Measurements from ENCODE around the gene APOB. TPM values are rescaled to one million over a fixed set of nuclear protein-coding genes. Genes with fewer than 3 reads are reported as not detected.

Gene APOB
- total and polyA plus RNA-seq, 2 of the 13 experiments (the other 11 are each of a cell fraction or from before 2014, with no cell fraction given): 1,569 to 2,515 TPM

DNA sequence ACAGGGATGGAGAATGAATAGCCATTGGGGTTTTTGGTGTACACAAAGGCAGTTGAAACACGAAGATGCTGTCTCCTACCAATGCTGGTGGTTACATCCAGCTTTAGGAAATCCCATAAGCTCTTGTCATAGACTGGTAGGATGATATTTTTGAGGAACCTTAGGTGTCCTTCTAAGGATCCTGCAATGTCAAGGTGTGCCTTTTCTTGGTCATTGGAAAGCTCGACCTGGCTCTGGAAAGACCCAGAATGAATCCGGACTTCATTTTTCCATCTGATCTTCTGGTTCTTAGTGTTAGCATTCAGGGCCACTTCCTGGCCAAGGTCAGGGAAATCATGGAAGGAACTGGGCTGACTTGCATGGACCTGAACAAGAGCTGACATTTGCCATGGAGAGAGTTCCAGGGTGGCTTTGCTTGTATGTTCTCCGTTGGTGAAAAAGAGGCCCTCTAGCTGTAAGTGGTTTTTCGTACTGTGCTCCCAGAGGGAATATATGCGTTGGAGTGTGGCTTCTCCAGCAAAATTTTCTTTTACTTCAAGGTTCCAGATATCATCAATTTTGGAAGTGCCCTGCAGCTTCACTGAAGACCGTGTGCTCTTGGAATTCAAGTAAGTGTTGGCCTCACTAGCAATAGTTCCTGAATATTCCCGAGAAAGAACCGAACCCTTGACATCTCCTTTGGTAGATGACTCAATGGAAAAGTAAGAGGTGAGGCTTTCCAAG, 38.0 kb downstream of the APOB start (continued):
- no peak for TF ChIP-seq GPBP1L1 (CRISPR knock-in tag; IDR thresholded peaks at IDR 0.05)
- no peak; the same call in 1 of the 2 replicates for TF ChIP-seq HOXA5 (CRISPR knock-in tag; IDR thresholded peaks at IDR 0.05)
- no peak for TF ChIP-seq HNRNPL (IDR thresholded peaks at IDR 0.05; ENCODE audit: low read depth, low read length)
- 0 out of 2 replicates have a peak, but pooled peaks have one; percentile 40 for TF ChIP-seq ZC3H4 (CRISPR knock-in tag; IDR thresholded peaks at IDR 0.05; ENCODE audit: borderline replicate concordance)
- TF ChIP-seq HDAC2 (CRISPR knock-in tag; IDR thresholded peaks at IDR 0.05): no peak
- TF ChIP-seq ZNF619 (CRISPR knock-in tag; IDR thresholded peaks at IDR 0.05): peak; percentile 78; the same call in 1 of the 2 replicates
- TF ChIP-seq IKZF4 (CRISPR knock-in tag; IDR thresholded peaks at IDR 0.05; ENCODE audit: borderline replicate concordance, low read depth, not compliant biosample characterization): no peak
- TF ChIP-seq EZH2 (conservative IDR thresholded peaks at IDR 0.05; ENCODE audit: low read depth, low read length): no peak
- TF ChIP-seq MEF2D (CRISPR knock-in tag; IDR thresholded peaks at IDR 0.05): no peak
- TF ChIP-seq, protein P1, sequence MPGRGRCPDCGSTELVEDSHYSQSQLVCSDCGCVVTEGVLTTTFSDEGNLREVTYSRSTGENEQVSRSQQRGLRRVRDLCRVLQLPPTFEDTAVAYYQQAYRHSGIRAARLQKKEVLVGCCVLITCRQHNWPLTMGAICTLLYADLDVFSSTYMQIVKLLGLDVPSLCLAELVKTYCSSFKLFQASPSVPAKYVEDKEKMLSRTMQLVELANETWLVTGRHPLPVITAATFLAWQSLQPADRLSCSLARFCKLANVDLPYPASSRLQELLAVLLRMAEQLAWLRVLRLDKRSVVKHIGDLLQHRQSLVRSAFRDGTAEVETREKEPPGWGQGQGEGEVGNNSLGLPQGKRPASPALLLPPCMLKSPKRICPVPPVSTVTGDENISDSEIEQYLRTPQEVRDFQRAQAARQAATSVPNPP (CRISPR knock-in tag; IDR thresholded peaks at IDR 0.05): no peak
- TF ChIP-seq TBP (CRISPR knock-in tag; IDR thresholded peaks at IDR 0.05): no peak
- TF ChIP-seq ZNF792 (CRISPR knock-in tag; IDR thresholded peaks at IDR 0.05): no peak
- no peak for TF ChIP-seq ZNF782 (CRISPR knock-in tag; IDR thresholded peaks at IDR 0.05; ENCODE audit: borderline replicate concordance)
- TF ChIP-seq MEIS1 (CRISPR knock-in tag; IDR thresholded peaks at IDR 0.05; ENCODE audit: borderline replicate concordance): no peak
- no peak for TF ChIP-seq JUND (CRISPR knock-in tag; IDR thresholded peaks at IDR 0.05)
- TF ChIP-seq NBN (conservative IDR thresholded peaks at IDR 0.05): no peak
- TF ChIP-seq ESRRA (CRISPR knock-in tag; IDR thresholded peaks at IDR 0.05; ENCODE audit: low read depth): no peak
- TF ChIP-seq PLRG1 (conservative IDR thresholded peaks at IDR 0.05): no peak
- TF ChIP-seq, protein P2, sequence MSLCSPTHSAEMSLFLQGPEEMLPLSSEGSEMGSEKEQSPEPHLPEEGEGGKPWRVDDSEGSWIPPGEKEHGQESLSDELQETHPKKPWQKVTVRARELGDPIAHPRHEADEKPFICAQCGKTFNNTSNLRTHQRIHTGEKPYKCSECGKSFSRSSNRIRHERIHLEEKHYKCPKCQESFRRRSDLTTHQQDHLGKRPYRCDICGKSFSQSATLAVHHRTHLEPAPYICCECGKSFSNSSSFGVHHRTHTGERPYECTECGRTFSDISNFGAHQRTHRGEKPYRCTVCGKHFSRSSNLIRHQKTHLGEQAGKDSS (CRISPR knock-in tag; IDR thresholded peaks at IDR 0.05; ENCODE audit: borderline replicate concordance, low read depth): 0 out of 2 replicates have a peak, but pooled peaks have one; percentile 20
- no peak for TF ChIP-seq RBAK (CRISPR knock-in tag; IDR thresholded peaks at IDR 0.05)
- TF ChIP-seq ATF6 (CRISPR knock-in tag; conservative IDR thresholded peaks at IDR 0.05): no peak
- no peak; the same call in none of the 2 replicates for TF ChIP-seq PHF21A (CRISPR knock-in tag; IDR thresholded peaks at IDR 0.05)
- no peak for TF ChIP-seq SRSF9 (IDR thresholded peaks at IDR 0.05; ENCODE audit: borderline replicate concordance, insufficient read depth, low read depth, low read length, poor library complexity, severe bottlenecking)
- TF ChIP-seq, protein P3, sequence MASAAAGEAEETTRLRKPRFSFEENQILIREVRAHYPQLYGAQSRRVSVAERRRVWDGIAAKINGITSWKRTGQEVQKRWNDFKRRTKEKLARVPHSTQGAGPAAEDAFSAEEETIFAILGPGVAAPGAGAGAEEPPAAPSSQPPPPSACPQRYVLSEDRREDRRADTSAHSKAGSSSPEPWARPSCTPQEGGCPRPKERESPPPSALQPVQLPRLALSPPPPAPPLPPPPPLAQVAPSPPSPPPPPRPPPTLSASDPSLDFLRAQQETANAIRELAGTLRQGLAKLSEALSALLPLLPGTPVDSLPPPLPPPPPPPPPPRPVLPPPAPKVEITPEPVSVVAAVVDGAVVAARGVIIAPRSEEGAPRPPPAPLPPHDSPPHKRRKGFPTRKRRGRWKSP (CRISPR knock-in tag; IDR thresholded peaks at IDR 0.05): no peak; the same call in 1 of the 2 replicates

Measured in HepG2 (cell line).